Activated T-helper 17 cell treated with anti-CD3 and anti-CD28 coated beads, Interleukin-2, amount 50 U/mL, for 72 hours (primary cell): ENCODE data around the gene SULF2. TPM values are rescaled to one million over a fixed set of nuclear protein-coding genes. Genes with fewer than 3 reads are reported as not detected.
"Not testable (repeated sequence)": the region's sequence is repeated elsewhere in the genome, so short reads cannot be mapped to it uniquely, and the experiment has no call there.

Experiments used
- ATAC-seq: fragments of 150-1000 bp; cut with Tn5 transposase; replicated peaks from 2 replicates; pipeline ENCODE4 v1.10.0; 2021; ENCODE audit warnings: mild to moderate bottlenecking, moderate library complexity
- H3K27ac Mint-ChIP-seq: one replicate; pipeline ENCODE4 v1.8.0; 2022; ENCODE audit warnings: mixed read lengths
- H3K27me3 Mint-ChIP-seq: one replicate; pipeline ENCODE4 v1.8.0; 2022; ENCODE audit warnings: mixed read lengths
- H3K36me3 Mint-ChIP-seq: one replicate; pipeline ENCODE4 v1.8.0; 2022; ENCODE audit warnings: low read depth, mild to moderate bottlenecking, mixed read lengths
- H3K4me1 Mint-ChIP-seq: one replicate; pipeline ENCODE4 v1.8.0; 2022; ENCODE audit warnings: mixed read lengths
- H3K4me3 Mint-ChIP-seq: one replicate; pipeline ENCODE4 v1.8.0; 2022; ENCODE audit warnings: mild to moderate bottlenecking, mixed read lengths
- H3K9me3 Mint-ChIP-seq: one replicate; pipeline ENCODE4 v1.8.0; 2022; ENCODE audit warnings: mixed read lengths
- total RNA-seq, 2 donors: library from RNA; stranded (reverse); gene quantifications; one replicate each; pipeline ENCODE4 v1.2.3, GENCODE V29; 2022

SULF2 gene
- total RNA-seq, 2 donors from 2014 or later = 1.6 to 2.2 TPM

DNA sequence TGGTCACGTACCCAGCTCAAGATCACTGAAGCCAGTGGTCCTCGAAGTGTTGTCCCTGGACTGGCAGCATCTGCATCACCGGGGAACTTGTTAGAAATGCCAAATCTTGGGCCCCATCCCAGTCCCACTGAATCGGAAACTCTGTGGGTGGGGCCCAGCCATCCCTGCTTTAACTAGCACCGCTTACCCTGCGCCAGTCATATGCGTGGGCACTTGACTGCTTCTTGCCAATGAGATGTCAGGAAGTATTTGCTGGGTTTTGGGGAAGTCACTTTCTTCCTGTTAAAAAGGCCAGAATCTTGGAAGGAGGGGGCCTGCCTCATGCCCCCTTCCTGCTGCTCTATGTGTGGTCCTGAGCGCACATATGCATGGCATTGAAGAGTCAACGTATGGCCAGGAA, 11.7 kb upstream of the SULF2 start:
- Mint-ChIP-seq H3K27me3 (no peaks in the 10 kb centered on the region), H3K4me3 (no peak overlapping the region), H3K27ac (no peak overlapping the region), H3K4me1 (no peaks in the 10 kb centered on the region), H3K36me3 (no peaks in the 10 kb centered on the region), H3K9me3 (no peaks in the 10 kb centered on the region)
- no peak for ATAC-seq

DNA sequence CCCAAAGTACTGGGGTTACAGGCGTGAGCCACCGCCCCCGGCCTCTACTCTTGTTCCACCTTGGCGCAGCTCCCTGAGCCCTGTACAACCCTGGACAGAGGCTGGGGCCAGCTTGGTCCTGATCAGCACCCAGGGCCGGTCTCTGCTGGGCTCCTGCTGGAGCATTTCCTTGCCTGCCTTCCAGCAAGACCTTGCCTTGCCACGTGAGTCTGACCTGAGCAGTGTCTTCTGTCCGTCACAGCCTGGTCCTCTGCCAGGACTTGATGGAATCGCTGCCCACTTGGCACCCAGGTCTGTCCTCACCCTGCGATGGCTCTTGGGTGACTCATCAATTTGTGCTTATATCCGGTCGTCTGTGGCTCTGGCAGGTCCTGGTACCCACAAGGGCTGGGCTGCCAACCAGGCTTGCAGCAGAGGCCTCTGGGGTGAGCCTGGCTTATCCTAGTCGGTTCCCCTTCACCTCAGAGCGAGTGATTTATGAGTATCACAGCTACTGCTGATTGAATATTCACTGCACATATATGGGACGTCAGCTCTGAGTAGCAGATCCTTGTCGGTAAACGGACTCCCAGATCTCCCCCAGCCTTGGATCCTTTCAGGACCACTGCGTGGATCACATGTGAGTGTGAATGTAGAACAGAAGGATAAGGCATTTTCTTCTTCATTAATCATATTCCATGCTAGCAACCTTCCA, 10.1 kb upstream of the SULF2 start:
- ATAC-seq = no peak
- Mint-ChIP-seq H3K9me3 (no peaks in the 10 kb centered on the region), H3K27me3 (peaks cover 13% of the 10 kb centered on the region), H3K27ac (no peak overlapping the region), H3K4me1 (no peaks in the 10 kb centered on the region), H3K4me3 (no peak overlapping the region), H3K36me3 (no peaks in the 10 kb centered on the region)

DNA sequence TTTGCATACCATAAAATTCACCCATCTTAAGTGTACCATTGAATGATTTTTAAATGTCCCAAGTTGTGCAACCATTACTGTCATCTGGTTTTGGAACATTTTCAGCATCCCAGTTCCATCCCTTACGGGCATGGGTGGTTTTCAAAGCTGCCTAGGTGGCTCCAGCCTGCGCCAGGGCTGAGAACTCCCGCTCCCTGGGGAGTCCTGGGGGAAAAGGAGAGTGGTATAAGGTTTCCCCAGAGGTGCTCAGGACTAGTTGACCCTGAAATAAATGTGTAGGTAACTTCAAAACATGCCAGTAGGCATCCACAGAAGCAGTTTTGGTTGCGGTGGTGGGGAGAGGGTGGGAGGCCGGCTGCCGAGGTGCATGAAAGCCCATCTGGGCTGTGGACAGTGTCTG, 9.0 kb upstream of the SULF2 start:
- H3K27ac Mint-ChIP-seq, ATAC-seq, H3K36me3 Mint-ChIP-seq, H3K4me1 Mint-ChIP-seq, H3K9me3 Mint-ChIP-seq, H3K4me3 Mint-ChIP-seq: not testable (repeated sequence)
- H3K27me3 Mint-ChIP-seq = peaks cover 20% of the 10 kb centered on the region

DNA sequence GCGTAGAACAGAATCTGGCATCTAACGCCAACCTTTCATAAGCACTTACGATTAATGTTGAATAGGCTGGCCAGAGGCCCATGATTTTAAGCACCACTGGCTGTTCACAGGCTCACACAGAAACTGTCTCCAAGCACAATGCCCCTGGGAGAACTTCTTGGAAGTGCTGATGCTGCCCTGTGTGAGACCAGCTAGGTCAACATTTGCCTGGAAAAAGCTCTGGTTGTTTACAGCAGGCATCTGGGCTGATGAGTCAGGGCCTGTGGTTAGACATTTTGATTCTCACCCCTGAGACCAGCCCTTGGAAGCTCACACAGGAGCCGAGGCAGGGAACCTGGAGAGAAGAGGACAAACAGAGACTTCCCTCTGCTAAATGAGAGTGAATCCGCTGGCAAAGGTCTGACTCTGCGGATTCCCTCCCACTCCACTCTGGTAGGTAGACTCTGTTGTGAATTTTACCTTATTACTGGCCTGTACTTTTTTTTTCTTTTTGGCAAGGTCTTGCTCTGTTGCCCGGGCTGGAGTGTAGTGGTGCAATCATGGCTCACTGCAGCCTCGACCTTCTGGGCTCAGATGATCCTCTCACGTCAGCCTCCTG, 6.8 kb upstream of the SULF2 start:
- Mint-ChIP-seq H3K36me3 (no peaks in the 10 kb centered on the region), H3K4me1 (no peaks in the 10 kb centered on the region), H3K27ac (no peak overlapping the region), H3K27me3 (peaks cover 32% of the 10 kb centered on the region), H3K4me3 (no peak overlapping the region), H3K9me3 (no peaks in the 10 kb centered on the region)
- ATAC-seq = peak; percentile 14

DNA sequence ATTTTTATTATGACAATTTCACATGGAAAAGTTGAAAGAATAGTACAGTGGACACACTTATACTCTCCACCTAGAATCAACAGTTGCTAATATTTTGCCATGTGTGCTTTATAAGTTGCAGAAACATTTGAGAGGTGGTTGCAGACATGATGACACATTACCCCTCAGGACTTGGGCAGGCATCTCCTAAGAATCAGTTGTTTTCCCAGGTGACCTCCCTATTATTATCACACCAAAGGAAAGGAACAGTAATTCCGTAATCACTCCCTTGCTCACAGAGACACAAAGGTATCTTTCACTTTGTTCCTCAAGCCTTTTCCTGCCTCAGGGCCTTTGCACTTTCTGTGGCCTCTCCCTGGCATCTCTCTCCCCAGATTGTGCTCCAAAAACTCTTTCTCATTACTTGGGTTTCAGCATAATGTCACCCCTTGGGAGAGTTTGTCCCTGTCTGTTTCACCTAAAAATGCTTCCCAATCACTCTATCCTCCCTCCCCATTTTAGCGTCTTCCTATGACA, 5.9 kb upstream of the SULF2 start:
- no peak overlapping the region for H3K4me3 Mint-ChIP-seq
- no peaks in the 10 kb centered on the region for H3K36me3 Mint-ChIP-seq
- no peak for ATAC-seq
- H3K9me3 Mint-ChIP-seq = no peaks in the 10 kb centered on the region
- H3K4me1 Mint-ChIP-seq = peaks cover 1% of the 10 kb centered on the region
- no peak overlapping the region for H3K27ac Mint-ChIP-seq
- peaks cover 42% of the 10 kb centered on the region for H3K27me3 Mint-ChIP-seq

DNA sequence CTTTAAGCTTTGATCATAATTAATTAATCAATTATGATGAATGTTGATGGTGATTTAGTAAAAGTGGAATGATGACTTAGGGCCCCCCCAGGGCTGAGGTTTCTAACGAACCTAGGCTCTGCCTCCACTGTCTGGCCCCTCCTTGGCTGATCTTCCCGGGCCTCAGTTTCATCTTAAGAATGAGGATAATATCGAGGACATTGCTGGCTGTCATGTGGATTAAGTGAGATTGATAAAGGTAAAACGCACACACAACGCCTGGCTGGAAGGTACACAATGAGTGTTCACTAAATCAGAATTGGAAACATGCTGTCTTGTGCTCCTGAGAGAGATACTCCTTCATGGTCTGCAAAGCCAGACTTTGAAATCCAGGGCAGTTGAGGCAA, 5.3 kb upstream of the SULF2 start:
- no peak for ATAC-seq
- no peaks in the 10 kb centered on the region for H3K36me3 Mint-ChIP-seq
- H3K27me3 Mint-ChIP-seq = peaks cover 45% of the 10 kb centered on the region
- peaks cover 4% of the 10 kb centered on the region for H3K4me1 Mint-ChIP-seq
- no peaks in the 10 kb centered on the region for H3K9me3 Mint-ChIP-seq
- H3K27ac Mint-ChIP-seq = no peak overlapping the region
- H3K4me3 Mint-ChIP-seq = no peak overlapping the region

DNA sequence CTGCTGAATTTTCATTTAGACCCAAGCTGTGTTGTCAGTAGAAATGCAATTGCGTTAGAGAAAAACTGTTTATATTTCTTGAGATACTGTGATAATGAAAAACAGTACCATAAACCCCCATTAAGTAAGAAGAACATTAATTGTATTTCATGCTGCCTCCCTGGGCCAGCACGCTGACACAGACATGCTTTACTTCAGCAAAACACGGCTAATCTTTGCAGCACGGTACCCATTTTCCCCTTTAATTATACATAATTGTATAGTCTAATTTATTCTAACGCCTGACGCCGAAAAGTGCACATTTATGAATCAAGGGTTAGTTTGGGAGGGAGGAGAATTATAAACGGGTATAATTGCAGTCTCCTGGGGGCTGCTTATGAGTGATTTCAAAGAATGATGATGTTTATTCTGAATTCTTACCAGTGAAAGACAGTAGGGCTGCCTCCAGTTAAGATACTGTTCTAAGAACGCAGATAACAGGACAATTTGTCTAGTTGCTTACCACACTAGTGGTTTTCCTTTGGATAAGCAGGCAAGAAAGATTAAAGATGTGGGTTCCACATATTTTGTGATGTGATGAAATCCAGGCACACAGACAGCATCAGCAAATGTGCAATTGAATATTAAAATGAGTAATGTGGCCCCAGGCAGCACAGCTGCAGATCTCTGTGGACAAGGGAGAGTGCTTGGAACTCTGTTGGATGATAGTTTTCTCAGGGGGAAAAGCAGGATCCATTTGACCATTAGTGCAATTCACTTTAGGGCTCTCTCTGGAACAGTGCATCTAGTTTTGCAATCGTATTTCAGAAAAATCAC, 4.7 kb upstream of the SULF2 start:
- no peak overlapping the region for H3K27ac Mint-ChIP-seq
- no peak overlapping the region for H3K4me3 Mint-ChIP-seq
- peaks cover 45% of the 10 kb centered on the region for H3K27me3 Mint-ChIP-seq
- peaks cover 4% of the 10 kb centered on the region for H3K4me1 Mint-ChIP-seq
- H3K36me3 Mint-ChIP-seq = no peaks in the 10 kb centered on the region
- no peaks in the 10 kb centered on the region for H3K9me3 Mint-ChIP-seq
- no peak for ATAC-seq

DNA sequence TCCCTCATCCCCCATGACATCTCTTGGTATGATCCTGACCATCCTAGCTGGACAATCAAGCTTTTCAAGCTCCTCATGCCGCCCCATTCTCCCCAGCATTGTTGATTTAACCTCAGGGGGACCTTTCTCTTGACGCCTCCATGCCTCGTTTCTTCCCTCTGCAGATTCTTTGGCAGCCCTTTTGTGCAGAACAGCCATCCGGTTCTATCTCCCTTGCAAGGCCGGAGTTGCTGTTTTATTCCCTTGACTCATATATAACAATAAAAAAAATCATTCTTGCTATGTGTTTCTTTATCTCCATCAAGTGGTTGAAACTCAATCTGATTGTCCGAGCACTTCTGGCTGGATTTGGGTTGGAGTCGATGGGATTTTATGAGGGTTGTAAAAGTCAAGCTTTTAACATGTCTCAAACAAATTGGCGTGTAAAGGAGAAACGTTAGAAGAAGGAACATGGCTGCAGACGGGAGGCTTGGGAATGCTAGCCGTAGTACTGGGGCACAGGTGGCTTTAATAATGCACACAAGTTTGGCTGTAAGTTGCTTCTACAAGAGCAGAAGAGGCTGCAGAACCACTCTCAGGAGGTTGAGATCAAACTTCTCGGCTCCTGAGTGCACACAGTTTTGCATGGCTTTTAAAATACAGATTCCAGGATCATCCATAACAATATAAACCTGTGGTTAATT, 3.9 kb upstream of the SULF2 start:
- peaks cover 48% of the 10 kb centered on the region for H3K27me3 Mint-ChIP-seq
- no peak overlapping the region for H3K27ac Mint-ChIP-seq
- H3K36me3 Mint-ChIP-seq = no peaks in the 10 kb centered on the region

DNA sequence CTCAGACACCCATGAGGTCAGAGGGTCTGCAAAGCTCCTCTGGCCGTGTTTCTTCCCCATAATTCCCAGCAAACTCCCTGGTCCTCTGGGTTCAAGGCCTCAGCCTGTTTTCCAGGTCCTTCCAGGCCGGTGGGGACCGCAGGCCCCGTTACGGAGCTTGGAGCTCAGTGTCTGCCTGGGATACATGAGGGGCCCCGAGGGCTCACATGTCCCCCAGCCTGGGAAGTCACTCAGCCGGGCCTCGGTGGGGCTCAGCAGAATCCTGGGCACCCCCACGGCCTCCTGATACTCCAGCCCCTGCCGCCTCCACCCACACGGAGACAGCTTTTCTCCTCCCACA, 3.4 kb upstream of the SULF2 start:
- ATAC-seq = no peak
- H3K36me3 Mint-ChIP-seq = no peaks in the 10 kb centered on the region
- no peak overlapping the region for H3K27ac Mint-ChIP-seq
- no peak overlapping the region for H3K4me3 Mint-ChIP-seq
- peaks cover 53% of the 10 kb centered on the region for H3K27me3 Mint-ChIP-seq
- no peaks in the 10 kb centered on the region for H3K9me3 Mint-ChIP-seq
- peaks cover 8% of the 10 kb centered on the region for H3K4me1 Mint-ChIP-seq

More for the DNA sequence above, 3.9 kb upstream of the SULF2 start:
- no peak overlapping the region for H3K4me3 Mint-ChIP-seq
- no peak for ATAC-seq
- peaks cover 4% of the 10 kb centered on the region for H3K4me1 Mint-ChIP-seq
- no peaks in the 10 kb centered on the region for H3K9me3 Mint-ChIP-seq

DNA sequence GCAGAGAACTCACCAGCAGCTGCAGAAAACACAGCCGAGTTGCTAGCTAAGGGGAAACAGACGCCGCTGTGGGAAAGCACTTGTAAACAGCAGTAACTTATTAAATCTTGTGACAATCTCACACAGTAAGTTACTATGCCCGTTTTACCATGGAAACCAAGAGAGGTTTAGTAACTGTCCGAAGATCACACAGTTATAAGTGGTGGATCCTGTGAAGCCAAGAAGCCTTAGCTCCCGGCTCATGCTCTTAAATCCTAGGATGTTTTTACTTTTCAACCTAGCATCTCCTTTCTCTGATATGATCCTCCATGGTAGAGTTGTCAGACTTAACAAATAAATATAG, 1.5 kb upstream of the SULF2 start:
- no peak for ATAC-seq
- peak overlapping the region; percentile 77 for H3K4me3 Mint-ChIP-seq
- no peak overlapping the region for H3K27ac Mint-ChIP-seq
- H3K27me3 Mint-ChIP-seq = peaks cover 71% of the 10 kb centered on the region
- no peaks in the 10 kb centered on the region for H3K9me3 Mint-ChIP-seq
- peaks cover 8% of the 10 kb centered on the region for H3K4me1 Mint-ChIP-seq
- no peaks in the 10 kb centered on the region for H3K36me3 Mint-ChIP-seq

DNA sequence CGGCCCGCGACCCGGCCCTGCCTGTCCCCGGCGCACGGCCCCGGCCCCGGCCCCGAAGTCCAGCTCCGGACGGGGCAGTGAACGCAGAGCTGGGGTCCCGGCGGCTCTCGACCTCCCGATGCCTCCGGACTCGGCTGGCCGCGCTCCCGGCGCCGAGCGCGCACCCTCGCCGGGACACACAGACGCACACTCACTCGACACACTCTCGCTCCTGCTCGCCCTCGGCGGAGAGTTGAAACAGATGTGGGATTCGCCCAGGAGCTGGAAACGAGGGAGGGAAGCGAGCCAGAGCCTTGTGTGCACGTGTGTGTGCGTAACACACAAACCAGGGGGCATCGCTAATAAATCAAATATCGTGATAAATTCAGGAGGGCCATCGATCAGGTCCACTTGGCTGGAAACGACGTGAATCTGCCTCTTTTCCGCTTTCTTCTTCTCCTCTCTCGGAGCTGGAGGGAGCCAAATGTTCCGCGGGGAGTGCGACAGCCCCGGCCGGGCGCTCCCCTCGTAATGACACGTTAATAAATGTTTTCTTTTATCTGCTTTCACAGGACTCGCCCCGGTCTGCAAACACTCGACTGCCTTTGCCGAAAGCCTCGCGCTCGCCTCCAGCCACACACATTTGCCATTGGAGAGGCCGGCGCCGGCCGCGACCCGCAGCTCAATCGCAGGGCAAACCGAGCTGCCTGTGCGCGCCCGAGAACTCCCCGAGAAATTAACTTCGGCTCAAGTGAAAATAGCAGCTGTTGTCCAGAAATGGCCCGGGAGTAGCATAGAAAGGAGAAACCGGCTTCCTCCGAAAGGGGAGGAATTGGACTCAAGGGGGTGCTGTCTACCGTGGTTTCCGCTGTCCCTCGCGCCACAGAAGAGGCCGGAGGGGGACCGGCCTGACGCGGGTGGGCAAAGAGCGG, 828 bp upstream of the SULF2 start:
- Mint-ChIP-seq H3K9me3 (no peaks in the 10 kb centered on the region), H3K36me3 (no peaks in the 10 kb centered on the region), H3K27me3 (peaks cover 66% of the 10 kb centered on the region), H3K4me3 (peak overlapping the region; percentile 77), H3K27ac (no peak overlapping the region), H3K4me1 (peaks cover 8% of the 10 kb centered on the region)
- ATAC-seq = no peak

DNA sequence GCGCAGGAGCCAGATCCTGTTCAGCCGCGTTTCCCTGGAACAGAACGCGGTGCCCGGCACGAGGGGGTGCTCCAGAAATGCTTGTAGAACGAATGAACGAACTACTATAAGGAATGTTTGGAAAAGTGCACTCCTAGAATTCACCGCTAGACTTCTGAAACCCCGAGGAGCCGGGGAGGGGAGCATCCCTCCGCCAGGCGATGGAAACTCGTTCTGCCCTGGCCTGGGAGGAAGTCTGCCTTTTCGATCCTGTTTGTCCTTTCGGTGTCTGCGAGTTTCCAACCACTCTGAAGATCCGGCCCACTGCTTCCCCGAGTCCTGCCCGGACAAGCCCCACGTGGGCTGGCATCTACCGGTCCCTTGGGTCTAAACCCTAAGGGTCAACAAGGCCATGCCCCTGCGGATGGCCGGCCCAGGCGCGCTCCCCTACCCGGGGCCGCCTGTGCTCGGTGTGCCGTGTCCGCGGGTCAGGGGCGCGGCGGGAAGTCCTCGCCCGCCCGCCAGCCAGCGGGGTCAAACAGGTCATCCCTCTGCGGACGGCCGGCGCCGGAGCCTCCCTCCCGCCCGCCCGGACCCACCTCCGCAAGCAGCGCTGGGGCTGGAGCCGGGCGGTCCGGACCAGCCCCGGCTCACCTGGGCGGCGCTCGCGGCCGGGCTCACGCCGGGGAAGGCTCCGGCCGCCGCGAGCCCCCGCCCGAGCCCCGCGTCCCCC, 526 bp downstream of the SULF2 start:
- Mint-ChIP-seq H3K4me1 (peaks cover 8% of the 10 kb centered on the region), H3K27me3 (peaks cover 53% of the 10 kb centered on the region), H3K4me3 (peak overlapping the region; percentile 40), H3K9me3 (no peaks in the 10 kb centered on the region), H3K36me3 (no peaks in the 10 kb centered on the region), H3K27ac (no peak overlapping the region)
- ATAC-seq = no peak

DNA sequence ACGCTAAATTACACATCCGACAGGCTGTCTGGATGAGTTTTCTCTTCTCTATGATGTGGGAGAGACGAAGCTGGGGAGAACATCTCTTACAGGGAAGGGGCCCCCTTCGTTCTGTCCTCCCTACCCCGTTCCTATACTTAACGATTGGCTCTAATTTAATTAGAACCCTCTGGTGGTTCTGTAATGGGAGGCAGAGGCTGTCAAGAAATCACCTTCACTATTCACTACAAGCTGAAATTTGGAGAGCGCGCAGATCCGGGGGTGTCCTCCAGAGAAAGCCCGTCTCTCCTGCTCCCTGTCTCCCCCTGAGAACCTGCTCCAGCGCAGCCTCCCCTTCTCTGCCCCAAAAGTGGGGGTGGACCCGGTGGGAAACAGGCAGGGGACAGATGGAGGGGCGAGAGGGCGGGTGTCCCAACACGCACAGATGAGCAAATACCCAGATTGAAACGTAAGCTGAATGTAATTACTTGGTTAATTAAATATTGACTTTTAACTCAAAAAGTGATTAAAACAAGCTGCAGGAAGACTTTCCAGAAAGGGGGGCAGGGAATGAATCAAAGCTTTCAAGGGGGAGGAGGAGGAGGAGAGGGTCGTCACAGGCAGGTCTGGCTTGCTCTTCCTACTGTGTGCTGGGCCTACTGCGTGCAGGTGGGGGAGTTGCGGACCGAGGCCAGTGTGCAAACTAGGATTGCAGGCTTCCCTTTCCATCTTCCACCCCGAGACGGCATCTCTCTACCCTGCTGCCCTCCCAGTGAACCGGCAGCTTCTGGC, 1.3 kb downstream of the SULF2 start:
- Mint-ChIP-seq H3K27me3 (peaks cover 52% of the 10 kb centered on the region), H3K4me1 (peaks cover 8% of the 10 kb centered on the region), H3K36me3 (no peaks in the 10 kb centered on the region), H3K4me3 (peak overlapping the region; percentile 40), H3K9me3 (no peaks in the 10 kb centered on the region), H3K27ac (no peak overlapping the region)
- ATAC-seq = no peak
